ENCODE data around the gene LDLRAD2. TPM values are rescaled to one million over a fixed set of nuclear protein-coding genes. Genes with fewer than 3 reads are reported as not detected.

LDLRAD2 gene
- total and polyA plus RNA-seq, 10 of the 15 experiments (the other 5 are each of a cell fraction or from before 2014, with no cell fraction given), result 0.04 to 0.23 (median 0.11) TPM; not detected in 7

GRCh38 chr1:21823206-21823979, 11.3 kb downstream of the LDLRAD2 start:
- H3K4me2 ChIP-seq (ENCODE audit: control insufficient read depth, insufficient read depth), result no peak overlapping the region
- 60% methylated on average over 35 of the region's 44 CpGs for WGBS (ENCODE audit: insufficient coverage, insufficient replicate concordance, low lambda C conversion rate, missing lambda C conversion rate)
- H3K4me1 ChIP-seq (ENCODE audit: control insufficient read depth, insufficient read depth, low read length), result no peaks in the 10 kb centered on the region
- no peak overlapping the region for H3K4me3 ChIP-seq
- ChIA-PET RAD21 (ENCODE audit: unreplicated experiment) (no interaction called here), POLR2A (no interaction called here), SMC1A (ENCODE audit: uncharacterized antibody, unreplicated experiment) (no interaction called here), CTCF (no interaction called here)
- H3K9me3 ChIP-seq (replicated peaks; ENCODE audit: control insufficient read depth, insufficient read depth, low read length), result no peaks in the 10 kb centered on the region
- ATAC-seq (no peak), FAIRE-seq (no peak), DNase-seq (ENCODE audit: low read depth, low spot score) (no peak)
- in situ Hi-C loops (cut with MboI) (no loop called here), intact Hi-C loops (cut with micrococcal nuclease; ENCODE audit: unreplicated experiment) (no loop called here)
- no peak overlapping the region for H2AFZ ChIP-seq (ENCODE audit: control insufficient read depth, low read depth, low read length)
- H3K27ac ChIP-seq (ENCODE audit: control insufficient read depth, insufficient read depth), result no peak overlapping the region
- BruUV-seq (replicated peaks), result no TSS peak
- H3K27me3 ChIP-seq (replicated peaks in 1 of 2; ENCODE audit: control insufficient read depth in 2 of 2, insufficient read depth in 2 of 2, low read length in 1 of 2), result no peaks in the 10 kb centered on the region
- no peaks in the 10 kb centered on the region for H3K36me3 ChIP-seq (ENCODE audit: control insufficient read depth in 2 of 2, insufficient read depth in 2 of 2, low read length in 1 of 2)
- H3K9ac ChIP-seq (ENCODE audit: control insufficient read depth, insufficient read depth, low read length), result no peak overlapping the region
- no peaks in the 10 kb centered on the region for H4K20me1 ChIP-seq (ENCODE audit: control insufficient read depth, insufficient read depth)
- H3K79me2 ChIP-seq (ENCODE audit: control insufficient read depth, insufficient read depth, low read length), result no peaks in the 10 kb centered on the region
- TF ChIP-seq SMARCA5 (IDR thresholded peaks at IDR 0.05) (no peak), ZBTB4 (CRISPR knock-in tag; IDR thresholded peaks at IDR 0.05) (no peak), MYB (IDR thresholded peaks at IDR 0.05; ENCODE audit: borderline replicate concordance, low read depth, low read length) (no peak), ZNF274 (IDR thresholded peaks at IDR 0.05; ENCODE audit: insufficient read depth, insufficient read length) (no peak), CBX5 (IDR thresholded peaks at IDR 0.05; ENCODE audit: low read depth) (no peak), NBN (IDR thresholded peaks at IDR 0.05) (no peak), CEBPZ (IDR thresholded peaks at IDR 0.05; ENCODE audit: low read depth, low read length) (no peak), POU2F2 (IDR thresholded peaks at IDR 0.05; ENCODE audit: borderline replicate concordance, low read depth, low read length) (no peak), RELB (IDR thresholded peaks at IDR 0.05; ENCODE audit: low read depth) (no peak), NFXL1 (IDR thresholded peaks at IDR 0.05; ENCODE audit: borderline replicate concordance) (no peak)
- TF ChIP-seq, protein P1, sequence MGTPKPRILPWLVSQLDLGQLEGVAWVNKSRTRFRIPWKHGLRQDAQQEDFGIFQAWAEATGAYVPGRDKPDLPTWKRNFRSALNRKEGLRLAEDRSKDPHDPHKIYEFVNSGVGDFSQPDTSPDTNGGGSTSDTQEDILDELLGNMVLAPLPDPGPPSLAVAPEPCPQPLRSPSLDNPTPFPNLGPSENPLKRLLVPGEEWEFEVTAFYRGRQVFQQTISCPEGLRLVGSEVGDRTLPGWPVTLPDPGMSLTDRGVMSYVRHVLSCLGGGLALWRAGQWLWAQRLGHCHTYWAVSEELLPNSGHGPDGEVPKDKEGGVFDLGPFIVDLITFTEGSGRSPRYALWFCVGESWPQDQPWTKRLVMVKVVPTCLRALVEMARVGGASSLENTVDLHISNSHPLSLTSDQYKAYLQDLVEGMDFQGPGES (IDR thresholded peaks at IDR 0.05), result no peak
- TF ChIP-seq, protein P2, sequence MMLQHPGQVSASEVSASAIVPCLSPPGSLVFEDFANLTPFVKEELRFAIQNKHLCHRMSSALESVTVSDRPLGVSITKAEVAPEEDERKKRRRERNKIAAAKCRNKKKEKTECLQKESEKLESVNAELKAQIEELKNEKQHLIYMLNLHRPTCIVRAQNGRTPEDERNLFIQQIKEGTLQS (IDR thresholded peaks at IDR 0.05; ENCODE audit: borderline replicate concordance, extremely low read depth, low read depth, low read length), result no peak

All from GM12878 (cell line).